Prostate gland (tissue), 2 donors: ENCODE data around the gene IL16.

ENCODE experiments used
- POLR2A ChIP-seq: fragments of 450-650 bp; IDR thresholded peaks from one replicate; pipeline ENCODE4 v1.6.1; 2016; ENCODE audit warnings: antibody characterized with exemption, mild to moderate bottlenecking
- POLR2AphosphoS5 ChIP-seq: sonication (generic); formaldehyde crosslinking; IDR thresholded peaks from one replicate; pipeline ENCODE4 v1.6.1; 2017; ENCODE audit warnings: antibody characterized with exemption
- TF ChIP-seq, protein P1 (sequence below), 4 experiments: fragments of 200-600 bp in 2 of 4; fragments of 450-650 bp in 2 of 4; sonication (generic) in 2 of 4; IDR thresholded peaks; 1 replicate in 3 of 4; 2 replicates in 1 of 4; pipeline ENCODE4 v1.5.1; 2016 to 2019; ENCODE audit warnings: antibody characterized with exemption in 4 of 4, mild to moderate bottlenecking in 2 of 4, moderate library complexity in 2 of 4

DNA sequence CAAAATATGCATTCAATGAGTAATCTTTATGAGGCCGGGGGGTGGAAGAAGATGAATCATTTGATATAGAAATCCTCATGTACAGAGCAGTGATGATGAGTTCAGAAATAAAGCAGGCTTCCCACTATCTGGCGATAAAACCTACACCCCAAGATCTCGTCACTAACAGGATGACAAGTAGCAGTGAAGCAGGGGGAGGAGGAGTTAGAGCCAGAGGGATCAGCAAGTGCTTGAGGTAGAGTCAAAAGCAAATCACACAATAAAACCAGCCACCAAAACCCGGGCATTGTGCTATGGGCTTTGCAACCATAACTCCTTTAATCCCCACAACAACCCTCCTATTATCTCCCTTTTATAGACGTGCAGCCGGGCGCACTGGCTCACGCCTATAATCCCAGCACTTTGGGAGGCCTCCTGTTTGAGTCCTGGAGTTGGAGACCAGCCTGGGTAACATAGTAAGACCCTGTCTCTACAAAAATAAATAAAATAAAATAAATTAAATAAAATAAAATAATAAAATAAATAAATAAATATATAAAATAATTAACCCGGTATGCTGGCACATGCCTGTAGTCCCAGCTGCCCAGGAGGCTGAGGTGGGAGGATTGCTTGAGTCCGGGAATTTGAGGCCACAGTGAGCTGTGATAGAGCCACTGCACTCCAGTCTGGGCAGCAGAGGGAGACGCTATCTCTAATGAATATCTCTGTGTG is 74.3 kb downstream of the IL16 start:
- TF ChIP-seq, protein P1, sequence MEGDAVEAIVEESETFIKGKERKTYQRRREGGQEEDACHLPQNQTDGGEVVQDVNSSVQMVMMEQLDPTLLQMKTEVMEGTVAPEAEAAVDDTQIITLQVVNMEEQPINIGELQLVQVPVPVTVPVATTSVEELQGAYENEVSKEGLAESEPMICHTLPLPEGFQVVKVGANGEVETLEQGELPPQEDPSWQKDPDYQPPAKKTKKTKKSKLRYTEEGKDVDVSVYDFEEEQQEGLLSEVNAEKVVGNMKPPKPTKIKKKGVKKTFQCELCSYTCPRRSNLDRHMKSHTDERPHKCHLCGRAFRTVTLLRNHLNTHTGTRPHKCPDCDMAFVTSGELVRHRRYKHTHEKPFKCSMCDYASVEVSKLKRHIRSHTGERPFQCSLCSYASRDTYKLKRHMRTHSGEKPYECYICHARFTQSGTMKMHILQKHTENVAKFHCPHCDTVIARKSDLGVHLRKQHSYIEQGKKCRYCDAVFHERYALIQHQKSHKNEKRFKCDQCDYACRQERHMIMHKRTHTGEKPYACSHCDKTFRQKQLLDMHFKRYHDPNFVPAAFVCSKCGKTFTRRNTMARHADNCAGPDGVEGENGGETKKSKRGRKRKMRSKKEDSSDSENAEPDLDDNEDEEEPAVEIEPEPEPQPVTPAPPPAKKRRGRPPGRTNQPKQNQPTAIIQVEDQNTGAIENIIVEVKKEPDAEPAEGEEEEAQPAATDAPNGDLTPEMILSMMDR (IDR thresholded peaks at IDR 0.05) = no peak
- TF ChIP-seq POLR2A (no peak), POLR2AphosphoS5 (no peak)
